HG03460 (cell line): ENCODE results near the gene PPP1R15A.
"Not testable (repeated sequence)": the region's sequence is repeated elsewhere in the genome, so short reads cannot be mapped to it uniquely, and the experiment has no call there.

Experiments used
- ATAC-seq: cut with Tn5 transposase; IDR thresholded peaks from one replicate; pipeline ENCODE4 v1.9.1; 2021; ENCODE audit not compliant: unreplicated experiment

The PPP1R15A gene

DNA sequence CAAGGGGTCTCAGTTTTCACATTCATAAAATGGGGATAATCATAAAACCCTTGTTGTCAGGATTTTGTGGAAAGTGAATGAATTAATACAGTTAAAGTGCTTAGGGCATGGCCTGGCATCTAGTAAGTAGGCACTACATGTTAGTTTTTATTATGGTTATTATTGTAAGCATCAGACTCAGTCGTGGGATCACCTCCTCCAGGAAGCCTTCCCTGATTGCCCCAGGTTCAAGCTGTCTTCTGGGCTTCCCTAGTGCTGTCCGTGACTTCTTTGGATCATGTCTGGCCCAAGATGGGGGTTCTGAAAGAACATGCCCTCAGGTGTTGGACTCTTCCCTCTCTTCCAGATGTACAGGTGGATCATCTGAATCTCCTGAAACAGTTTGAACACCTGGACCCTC is 38.6 kb downstream of the PPP1R15A start:
- no peak for ATAC-seq

DNA sequence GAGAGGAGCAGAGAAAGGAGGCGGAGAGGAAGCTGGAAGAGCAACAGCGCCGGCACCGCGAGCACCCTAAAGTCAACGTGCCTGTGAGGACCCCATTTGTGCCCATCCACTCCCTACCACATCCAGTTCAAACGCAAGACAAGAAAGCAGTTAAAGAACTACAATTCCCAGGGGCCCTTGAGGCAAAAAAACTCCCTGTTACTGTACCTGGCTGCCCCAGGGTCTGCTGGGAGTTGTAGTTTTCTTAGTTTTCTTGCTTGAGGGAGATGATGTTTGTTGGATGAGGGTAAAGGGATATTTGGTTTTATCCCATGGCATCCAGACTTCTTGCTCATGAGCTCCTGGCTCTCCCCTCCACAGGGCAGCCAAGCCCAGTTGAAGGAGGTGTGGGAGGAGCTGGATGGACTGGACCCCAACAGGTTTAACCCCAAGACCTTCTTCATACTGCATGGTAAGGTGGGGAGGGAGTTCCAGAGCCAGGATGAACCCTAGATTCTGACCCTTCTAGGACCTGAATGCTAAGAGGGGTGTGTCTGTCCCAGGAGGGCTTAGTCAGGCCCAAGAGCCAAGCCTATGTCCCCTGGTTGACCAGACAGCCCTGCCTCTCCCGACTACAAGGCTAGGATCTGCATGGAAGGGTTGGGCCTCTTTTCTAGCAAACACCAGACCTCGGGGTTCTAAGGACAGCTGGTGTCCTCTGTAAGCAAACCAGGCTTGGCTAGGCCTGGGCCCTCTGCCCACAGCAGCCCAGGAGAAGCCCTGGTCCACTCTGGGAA is 41.1 kb downstream of the PPP1R15A start:
- no peak for ATAC-seq

DNA sequence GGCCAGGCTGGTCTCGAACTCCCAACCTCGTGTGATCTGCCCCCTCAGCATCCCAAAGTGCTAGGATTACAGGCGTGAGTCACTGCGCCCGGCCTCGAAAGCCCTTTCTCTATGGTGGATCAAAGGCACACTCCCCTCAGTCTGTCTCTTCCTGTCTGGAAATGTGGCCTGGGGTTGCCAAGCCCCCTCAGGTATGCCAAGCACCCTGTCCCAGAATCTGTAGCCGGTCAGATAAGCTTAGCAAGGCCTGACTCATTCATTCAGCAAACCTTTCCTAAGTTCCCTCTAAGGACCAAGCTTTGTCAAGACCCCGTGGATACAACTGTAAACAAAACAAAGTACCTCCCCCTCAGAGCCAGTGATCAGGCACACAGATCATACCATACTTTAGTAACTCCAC is 42.0 kb downstream of the PPP1R15A start:
- no peak for ATAC-seq

GRCh38 chr19:48915757-48916156 is 43.5 kb downstream of the PPP1R15A start:
- ATAC-seq: no peak

DNA sequence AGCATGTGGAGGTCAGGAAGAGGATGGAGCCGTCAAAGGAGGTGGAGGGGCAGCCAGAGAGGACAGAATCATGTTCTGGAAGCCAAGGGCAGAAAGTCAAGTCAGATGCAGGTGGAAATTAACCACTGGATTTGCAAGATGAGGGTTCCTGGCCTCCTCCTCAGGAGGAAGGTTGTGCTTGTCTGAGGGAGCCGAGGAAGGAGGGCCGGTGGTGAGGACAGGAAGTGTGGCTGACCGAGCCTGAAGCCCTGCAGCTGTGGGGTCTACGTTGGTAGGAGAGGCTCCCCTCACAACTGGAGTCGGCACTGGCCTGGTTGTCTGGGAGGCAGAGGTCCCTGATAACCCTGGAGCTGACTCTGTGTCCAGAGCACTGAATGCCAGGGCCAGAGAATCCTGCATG is 45.9 kb downstream of the PPP1R15A start:
- ATAC-seq: no peak

DNA sequence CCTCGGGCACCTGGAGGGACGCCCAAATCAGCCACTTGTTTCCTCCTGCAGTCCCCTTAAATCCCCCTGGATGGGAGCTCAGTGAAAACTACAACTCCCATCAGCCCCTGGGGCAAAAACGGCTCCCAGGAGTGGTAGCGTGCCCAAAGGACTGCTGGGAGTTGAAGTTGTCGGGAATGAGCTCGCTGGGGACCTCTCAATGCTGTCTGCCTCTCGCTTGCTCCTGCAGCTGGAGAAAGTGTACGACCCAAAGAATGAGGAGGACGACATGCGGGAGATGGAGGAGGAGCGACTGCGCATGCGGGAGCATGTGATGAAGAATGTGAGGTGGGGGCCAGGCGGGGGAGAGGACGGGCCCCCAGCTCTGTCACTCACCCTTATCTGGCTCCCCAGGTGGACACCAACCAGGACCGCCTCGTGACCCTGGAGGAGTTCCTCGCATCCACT is 46.6 kb downstream of the PPP1R15A start:
- ATAC-seq: no peak

- ATAC-seq: not testable (repeated sequence)
Measured at GRCh38 chr19:48919271-48919670, 47.0 kb downstream of the PPP1R15A start.

GRCh38 chr19:48920949-48921348 is 48.7 kb downstream of the PPP1R15A start:
- ATAC-seq: no peak

GRCh38 chr19:48921721-48922500 is 49.7 kb downstream of the PPP1R15A start:
- no peak for ATAC-seq

- ATAC-seq: no peak
Measured at GRCh38 chr19:48922548-48923490, 50.6 kb downstream of the PPP1R15A start.

- no peak for ATAC-seq
Measured at GRCh38 chr19:48925240-48925843, 53.1 kb downstream of the PPP1R15A start.
